ENCODE data around the gene TMEM181. TPM values are rescaled to one million over a fixed set of nuclear protein-coding genes. Genes with fewer than 3 reads are reported as not detected.

Gene TMEM181
- total and polyA plus RNA-seq, 2 experiments from 2014 or later: 20.0 to 46.9 TPM

GRCh38 chr6:158589366-158589765 is 29.5 kb downstream of the TMEM181 start:
- Histone ChIP-seq H3K4me2 (no peak overlapping the region), H3K9me2 (replicated peaks; ENCODE audit: insufficient read depth) (no peaks in the 10 kb centered on the region), H3K4me1 (ENCODE audit: insufficient read depth) (no peaks in the 10 kb centered on the region), H3K9me3 (ENCODE audit: low read depth) (no peaks in the 10 kb centered on the region), H2AFZ (no peak overlapping the region), H3K4me3 (no peak overlapping the region), H4K20me1 (ENCODE audit: insufficient read depth, poor library complexity, severe bottlenecking) (no peaks in the 10 kb centered on the region), H3K27me3 (no peaks in the 10 kb centered on the region), H3K36me3 (replicated peaks; ENCODE audit: insufficient read depth, low read depth) (peaks cover 2% of the 10 kb centered on the region), H3K79me2 (no peaks in the 10 kb centered on the region), H3K27ac (no peak overlapping the region)
- 93% methylated on average over 8 of the region's 8 CpGs for WGBS (ENCODE audit: low lambda C conversion rate, missing lambda C conversion rate)
- TF ChIP-seq CTCF (IDR thresholded peaks at IDR 0.05; ENCODE audit: poor library complexity) (no peak), EZH2phosphoT487 (IDR thresholded peaks at IDR 0.05; ENCODE audit: low read depth, severe bottlenecking, unreplicated experiment) (no peak), EZH2 (IDR thresholded peaks at IDR 0.05; ENCODE audit: borderline replicate concordance) (no peak)
- DNase-seq (ENCODE audit: low spot score): no peak

GRCh38 chr6:158591134-158591809 is 31.4 kb downstream of the TMEM181 start:
- 95% methylated on average over 7 of the region's 7 CpGs for WGBS (ENCODE audit: low lambda C conversion rate, missing lambda C conversion rate)
- Histone ChIP-seq H3K27ac (no peak overlapping the region), H4K20me1 (ENCODE audit: insufficient read depth, poor library complexity, severe bottlenecking) (no peaks in the 10 kb centered on the region)

GRCh38 chr6:158591810-158592209 is 31.9 kb downstream of the TMEM181 start:
- no peak for TF ChIP-seq CTCF (IDR thresholded peaks at IDR 0.05; ENCODE audit: poor library complexity)
- no peak for TF ChIP-seq EZH2 (IDR thresholded peaks at IDR 0.05; ENCODE audit: borderline replicate concordance)
- TF ChIP-seq EZH2phosphoT487 (IDR thresholded peaks at IDR 0.05; ENCODE audit: low read depth, severe bottlenecking, unreplicated experiment): no peak
- H3K4me3 ChIP-seq: no peak overlapping the region
- no peaks in the 10 kb centered on the region for H3K79me2 ChIP-seq
- H2AFZ ChIP-seq: no peak overlapping the region
- no peaks in the 10 kb centered on the region for H3K9me2 ChIP-seq (replicated peaks; ENCODE audit: insufficient read depth)
- H4K20me1 ChIP-seq (ENCODE audit: insufficient read depth, poor library complexity, severe bottlenecking): no peaks in the 10 kb centered on the region
- no peaks in the 10 kb centered on the region for H3K36me3 ChIP-seq (replicated peaks; ENCODE audit: insufficient read depth, low read depth)
- 94% methylated on average over 4 of the region's 4 CpGs for WGBS (ENCODE audit: low lambda C conversion rate, missing lambda C conversion rate)
- no peaks in the 10 kb centered on the region for H3K27me3 ChIP-seq
- no peak for DNase-seq (ENCODE audit: low spot score)
- H3K9me3 ChIP-seq (ENCODE audit: low read depth): no peaks in the 10 kb centered on the region
- no peaks in the 10 kb centered on the region for H3K4me1 ChIP-seq (ENCODE audit: insufficient read depth)
- no peak overlapping the region for H3K27ac ChIP-seq
- H3K4me2 ChIP-seq: no peak overlapping the region

More at GRCh38 chr6:158591134-158591809, 31.4 kb downstream of the TMEM181 start:
- Histone ChIP-seq H3K36me3 (replicated peaks; ENCODE audit: insufficient read depth, low read depth) (no peaks in the 10 kb centered on the region), H3K4me3 (no peak overlapping the region), H3K4me1 (ENCODE audit: insufficient read depth) (no peaks in the 10 kb centered on the region), H3K79me2 (no peaks in the 10 kb centered on the region), H2AFZ (no peak overlapping the region), H3K27me3 (no peaks in the 10 kb centered on the region), H3K4me2 (no peak overlapping the region), H3K9me2 (replicated peaks; ENCODE audit: insufficient read depth) (no peaks in the 10 kb centered on the region), H3K9me3 (ENCODE audit: low read depth) (no peaks in the 10 kb centered on the region)
- no peak for TF ChIP-seq CTCF (IDR thresholded peaks at IDR 0.05; ENCODE audit: poor library complexity)
- TF ChIP-seq EZH2phosphoT487 (IDR thresholded peaks at IDR 0.05; ENCODE audit: low read depth, severe bottlenecking, unreplicated experiment): no peak
- no peak for TF ChIP-seq EZH2 (IDR thresholded peaks at IDR 0.05; ENCODE audit: borderline replicate concordance)
- DNase-seq (ENCODE audit: low spot score): no peak
